GM12873 (cell line): ENCODE results near the gene DDX54.

Experiments
- CTCF ChIP-seq: IDR thresholded peaks from 2 replicates; pipeline ENCODE4 v1.5.1; 2012; ENCODE audit warnings: low read depth, mild to moderate bottlenecking, moderate library complexity, low read length, control low read depth; ENCODE audit not compliant: insufficient read depth; ENCODE audit errors: missing control alignments

DDX54 gene

GRCh38 chr12:113171543-113171942 is 13.7 kb downstream of the DDX54 start:
- TF ChIP-seq CTCF = no peak

- no peak for TF ChIP-seq CTCF
Observed at GRCh38 chr12:113170926-113171325, 14.4 kb downstream of the DDX54 start.

- TF ChIP-seq CTCF = no peak
Observed at GRCh38 chr12:113170457-113170856, 14.8 kb downstream of the DDX54 start.

- TF ChIP-seq CTCF = no peak
Observed at GRCh38 chr12:113169697-113170096, 15.6 kb downstream of the DDX54 start.

GRCh38 chr12:113167868-113168267 is 17.4 kb downstream of the DDX54 start:
- TF ChIP-seq CTCF = no peak

- TF ChIP-seq CTCF = no peak
Observed at GRCh38 chr12:113165521-113166450, 19.5 kb downstream of the DDX54 start.

GRCh38 chr12:113164014-113164413 is 21.3 kb downstream of the DDX54 start:
- TF ChIP-seq CTCF = no peak
